Fibroblast of the conjunctiva (primary cell): ENCODE results near the gene FBXO11.
"Not testable (repeated sequence)": the region's sequence is repeated elsewhere in the genome, so short reads cannot be mapped to it uniquely, and the experiment has no call there.

Experiments used
- DNase-seq: peaks from one replicate; pipeline ENCODE4 v3.0.0-alpha.2; 2010; ENCODE audit warnings: low read depth

The FBXO11 gene

GRCh38 chr2:47897883-47898731 lies 8.2 kb downstream of the FBXO11 start:
- no peak for DNase-seq

GRCh38 chr2:47897191-47897882 lies 9.0 kb downstream of the FBXO11 start:
- not testable (repeated sequence) for DNase-seq

- DNase-seq, result no peak
These were observed 9.8 kb downstream of the FBXO11 start for GRCh38 chr2:47896450-47896968.

DNA sequence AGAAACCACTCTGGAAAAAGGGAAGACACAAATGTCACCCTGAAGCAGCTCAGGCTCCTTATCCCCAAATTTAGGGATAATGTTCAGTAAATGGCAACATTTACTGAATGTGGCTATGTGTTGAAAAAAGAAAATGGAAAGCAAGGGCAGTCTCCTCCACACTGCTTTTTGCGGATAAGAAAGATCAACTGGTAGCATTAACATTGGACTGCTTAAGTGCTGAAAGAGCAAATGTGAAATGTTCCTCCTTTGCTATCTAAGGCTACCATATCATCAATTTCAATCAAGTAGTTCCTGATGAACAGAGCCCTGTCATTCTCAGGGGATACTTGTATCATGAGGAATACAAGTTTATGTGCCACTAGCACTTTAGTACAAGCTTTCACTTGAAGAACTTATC lies 12.5 kb downstream of the FBXO11 start:
- DNase-seq, result no peak

DNA sequence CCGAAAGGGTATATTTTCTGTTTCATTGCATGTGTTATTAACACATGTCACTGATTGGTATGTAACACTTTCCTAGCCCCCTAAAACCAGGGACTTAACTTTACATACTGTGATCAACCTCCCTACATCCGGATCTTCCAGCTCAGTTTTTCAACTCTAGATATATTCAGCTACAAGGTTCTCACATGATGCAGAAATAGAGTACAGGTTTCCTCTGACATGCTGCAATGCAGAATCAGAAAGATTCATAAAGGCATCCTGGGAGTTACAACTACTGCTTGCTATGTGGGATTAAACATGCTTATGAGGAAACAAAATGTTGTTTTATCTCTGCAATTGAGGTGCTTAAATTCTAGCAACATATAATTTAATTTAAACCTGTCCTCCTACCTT lies 14.0 kb downstream of the FBXO11 start:
- no peak for DNase-seq

DNA sequence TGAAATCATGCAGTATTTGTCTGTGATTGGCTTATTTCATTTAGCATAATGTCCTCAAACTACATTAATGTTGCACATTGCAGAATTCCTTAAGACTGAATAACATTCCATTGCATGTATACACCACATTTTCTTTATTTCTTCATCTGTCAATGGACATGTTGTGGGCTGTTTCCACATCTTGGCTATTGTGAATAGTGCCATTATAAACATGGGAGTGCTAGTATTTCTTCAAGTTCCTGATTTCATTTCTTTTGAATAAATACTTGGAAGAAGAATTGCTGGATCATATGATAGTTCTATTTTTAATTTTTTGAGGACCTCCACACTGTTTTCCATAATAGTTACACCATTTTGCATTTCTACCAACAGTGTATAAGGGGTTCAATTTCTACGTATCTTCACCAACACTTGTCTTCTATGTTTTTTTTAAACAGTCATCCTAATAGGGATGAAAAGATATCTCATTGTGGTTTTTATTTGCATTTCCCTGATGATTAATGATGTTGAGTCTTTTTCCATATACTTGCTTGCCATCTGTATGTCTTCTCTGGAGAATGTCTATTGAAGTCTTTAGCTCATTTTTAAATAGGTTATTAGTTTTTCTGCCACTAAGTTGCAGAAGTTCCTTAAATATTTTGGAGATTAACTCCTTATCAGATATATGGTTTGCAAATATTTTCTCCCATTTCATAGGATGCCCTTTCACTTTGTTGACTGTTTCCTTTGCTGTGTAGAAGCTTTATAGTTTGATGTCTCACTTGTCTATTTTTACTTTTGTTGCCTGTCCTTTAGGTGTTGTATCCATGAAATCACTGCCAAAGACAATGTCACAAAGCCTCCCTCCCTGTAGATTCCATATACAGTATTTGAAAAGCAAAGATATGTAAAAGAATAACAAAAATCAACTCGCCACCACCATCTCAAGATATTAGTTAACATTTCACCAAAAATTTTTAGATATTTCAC lies 14.6 kb downstream of the FBXO11 start:
- no peak for DNase-seq

GRCh38 chr2:47890711-47891368 lies 15.5 kb downstream of the FBXO11 start:
- DNase-seq, result no peak

DNA sequence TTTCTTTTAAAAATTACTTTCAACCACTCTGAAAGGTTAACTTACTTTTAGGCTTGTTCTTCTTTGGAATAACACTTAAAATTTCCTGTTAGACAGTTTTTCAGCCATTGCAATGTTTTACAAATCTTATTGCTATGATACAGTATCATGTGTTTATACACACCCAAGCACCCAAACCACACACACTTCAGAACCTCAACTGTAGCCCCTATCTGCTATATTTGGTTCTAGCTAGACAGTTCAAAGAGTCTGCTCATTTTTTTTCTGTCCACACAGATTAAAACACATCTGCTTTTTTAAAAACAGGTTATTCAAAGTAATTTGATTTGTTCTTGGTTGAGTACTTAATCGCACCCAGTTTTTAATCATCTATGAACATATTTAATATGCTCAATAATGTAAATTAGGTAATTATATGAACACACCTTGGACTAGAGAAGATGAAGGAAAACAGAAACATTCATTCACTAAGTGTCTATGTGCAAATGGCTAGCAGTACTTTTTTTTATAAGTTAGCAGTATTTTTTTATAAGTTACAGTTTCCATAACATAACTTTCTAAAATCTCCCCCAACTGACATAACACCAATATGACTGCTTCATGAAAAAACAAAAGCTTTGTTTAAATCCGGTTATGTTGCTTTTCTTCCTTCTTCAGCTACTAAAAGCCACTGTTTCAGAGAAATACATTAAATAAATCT lies 17.6 kb downstream of the FBXO11 start:
- no peak for DNase-seq

DNA sequence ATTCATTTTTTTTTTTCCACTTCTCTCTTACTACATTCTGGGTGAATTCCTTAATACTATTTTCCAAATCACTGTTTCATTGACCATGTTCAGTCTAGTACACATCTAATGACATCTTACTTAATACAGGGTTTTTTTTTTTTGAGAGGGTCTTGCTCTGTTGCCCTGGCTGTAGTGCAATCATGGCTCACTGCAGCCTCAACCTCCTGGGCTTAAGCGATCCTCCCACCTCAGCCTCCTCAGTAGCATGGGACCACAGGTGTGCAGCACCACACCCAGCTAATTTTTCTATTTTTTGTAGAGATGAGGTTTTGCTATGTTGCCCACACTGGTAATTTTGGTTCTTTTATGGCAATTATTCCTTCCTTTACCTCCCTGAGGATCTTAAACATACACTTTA lies 29.4 kb downstream of the FBXO11 start:
- no peak for DNase-seq

DNA sequence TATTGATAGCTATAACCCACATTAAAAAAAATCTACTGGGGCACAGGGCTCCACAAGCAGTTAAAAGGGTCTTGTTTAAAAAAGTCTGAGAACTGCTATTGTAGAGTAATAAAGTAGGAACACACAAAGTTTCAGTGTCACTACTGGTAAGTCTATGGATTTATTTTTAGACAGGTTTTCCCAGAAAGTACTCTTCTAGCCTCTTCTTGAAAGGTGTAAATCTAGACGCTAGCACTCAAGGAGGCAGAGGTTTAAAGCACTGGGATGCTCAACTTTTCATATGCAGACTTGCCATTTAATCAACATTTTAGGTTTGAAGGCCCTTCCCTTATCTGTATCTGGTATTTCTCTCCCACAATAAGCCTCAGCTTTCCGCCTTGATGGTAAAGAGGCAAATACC lies 33.4 kb downstream of the FBXO11 start:
- DNase-seq, result no peak

GRCh38 chr2:47870641-47871540 lies 35.4 kb downstream of the FBXO11 start:
- no peak for DNase-seq

DNA sequence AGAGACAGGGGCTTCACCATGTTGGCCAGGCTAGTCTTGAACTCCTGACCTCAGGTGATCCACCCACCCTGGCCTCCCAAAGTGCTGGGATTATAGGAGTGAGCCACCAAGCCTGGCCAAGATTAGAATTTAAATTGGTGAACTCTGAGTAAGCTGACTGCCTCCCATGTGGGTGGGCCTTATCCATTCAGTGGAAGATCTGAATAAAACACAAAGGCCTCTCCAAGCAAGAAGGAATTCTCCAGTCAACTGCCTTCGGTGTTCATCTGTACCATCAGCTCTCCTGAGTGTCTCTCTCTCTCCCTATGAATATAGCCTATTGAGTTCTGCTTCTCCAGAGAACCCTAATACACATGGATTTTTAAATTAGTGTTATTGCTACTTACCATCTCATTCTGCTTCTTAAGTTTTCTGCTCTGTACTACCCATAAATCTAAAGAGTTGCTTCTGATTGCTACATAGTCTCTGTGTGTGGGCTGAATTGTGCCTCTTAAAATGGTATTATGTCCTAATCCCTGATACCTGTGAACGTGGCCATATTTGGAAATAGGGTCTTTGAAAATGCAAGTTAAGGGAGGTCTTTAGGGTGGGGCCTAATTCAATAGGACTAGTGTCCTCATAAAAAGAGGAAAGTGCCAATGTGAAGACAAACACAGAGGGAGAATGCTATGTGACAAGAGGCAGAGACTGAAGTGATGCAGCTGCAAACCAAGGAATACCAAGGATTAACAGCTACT lies 36.3 kb downstream of the FBXO11 start:
- DNase-seq, result no peak

- DNase-seq, result no peak
These were observed 37.5 kb downstream of the FBXO11 start for GRCh38 chr2:47868611-47869352.

DNA sequence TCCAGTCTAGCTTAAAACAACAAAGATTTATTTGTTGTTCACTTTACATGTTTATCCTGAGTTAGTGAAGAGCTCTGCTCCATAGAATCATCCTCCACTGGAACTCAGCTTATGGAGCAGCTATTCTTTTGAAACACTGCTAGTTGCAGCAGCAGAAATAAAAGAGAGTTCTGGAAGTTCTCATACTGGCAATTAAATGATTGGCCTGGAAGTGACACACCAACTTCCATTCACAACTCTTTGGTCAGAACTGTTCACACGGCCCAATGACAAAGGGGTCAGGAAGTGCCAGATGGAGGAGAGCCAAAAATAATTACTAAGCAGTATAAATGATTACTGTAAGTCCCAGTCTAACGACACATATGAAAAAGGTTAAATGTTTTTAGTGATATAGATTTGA lies 39.1 kb downstream of the FBXO11 start:
- DNase-seq, result peak; percentile 27

DNA sequence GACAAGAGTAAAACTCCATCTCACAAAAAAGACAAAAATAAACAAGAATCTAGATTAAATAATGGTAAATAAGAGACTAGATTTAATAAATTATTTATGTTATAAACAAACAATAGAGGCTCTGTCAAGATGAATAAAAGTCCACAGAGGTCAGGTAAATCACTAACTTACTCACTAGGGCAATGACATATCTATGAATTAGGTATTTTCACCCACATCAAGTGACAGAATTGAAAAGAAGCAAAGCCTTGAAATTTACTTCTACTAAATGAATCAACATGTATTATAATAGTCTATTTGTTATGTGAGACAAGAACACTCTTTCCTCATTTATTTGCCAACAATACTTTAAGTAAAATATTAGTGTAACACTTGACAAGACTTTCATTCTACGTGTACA lies 41.7 kb downstream of the FBXO11 start:
- DNase-seq, result no peak

- no peak for DNase-seq
These were observed 43.3 kb downstream of the FBXO11 start for GRCh38 chr2:47862949-47863348.

GRCh38 chr2:47853067-47853777 lies 53.1 kb downstream of the FBXO11 start:
- not testable (repeated sequence) for DNase-seq

GRCh38 chr2:47850198-47850597 lies 56.1 kb downstream of the FBXO11 start:
- DNase-seq, result no peak
